ENCODE measurements around the gene PPWD1. TPM values are rescaled to one million over a fixed set of nuclear protein-coding genes. Genes with fewer than 3 reads are reported as not detected.

Gene PPWD1
- polyA plus RNA-seq (2012; ENCODE audit: missing spikeins): 33.9 TPM

- FAIRE-seq (peak; percentile 96), DNase-seq (ENCODE audit: insufficient read length) (peak; percentile 53)
- TF ChIP-seq POLR2AphosphoS5 (IDR thresholded peaks at IDR 0.05; ENCODE audit: low read depth, low read length) (peak; percentile 85), POLR2A (IDR thresholded peaks at IDR 0.05; ENCODE audit: low read depth, low read length) (peak; percentile 87), TAF1 (IDR thresholded peaks at IDR 0.05; ENCODE audit: borderline replicate concordance, low read depth, low read length) (peak; percentile 61; the same call in 1 of the 2 replicates)
These were observed at the start of gene PPWD1, which contains the start of gene CENPK for GRCh38 chr5:65562731-65563701. Gene PPWD1, plus strand, starts transcription at chr5:65563296. Its CDS starts 15 bp downstream, at chr5:65563311. Gene CENPK, minus strand, starts transcription at chr5:65563168. Its CDS starts 8,261 bp downstream, at chr5:65554907.

DNA sequence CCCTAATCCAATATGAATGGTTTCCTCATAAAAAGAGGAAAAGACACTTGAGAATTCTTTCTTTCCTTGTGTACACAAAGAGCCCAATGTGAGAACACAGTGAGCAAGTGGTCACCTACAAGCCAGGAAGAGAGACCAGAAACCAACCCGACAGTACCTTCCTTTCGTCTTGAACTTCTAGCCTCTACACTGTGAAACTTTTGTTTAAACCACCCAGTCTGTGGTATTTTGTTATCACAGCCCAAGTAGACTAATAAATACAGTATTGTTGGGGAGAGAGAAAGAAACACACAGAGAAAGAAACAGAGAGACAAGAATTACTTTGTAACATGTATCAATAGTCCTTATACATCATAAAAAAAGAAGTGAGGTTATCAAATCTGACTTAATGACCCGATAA, 37.4 kb upstream of the PPWD1 start:
- no peak for DNase-seq (ENCODE audit: insufficient read length)
- no peak for TF ChIP-seq POLR2A (IDR thresholded peaks at IDR 0.05; ENCODE audit: low read depth, low read length)
- no peak for TF ChIP-seq POLR2AphosphoS5 (IDR thresholded peaks at IDR 0.05; ENCODE audit: low read depth, low read length)
- TF ChIP-seq TAF1 (IDR thresholded peaks at IDR 0.05; ENCODE audit: borderline replicate concordance, low read depth, low read length): no peak
- FAIRE-seq: no peak

DNA sequence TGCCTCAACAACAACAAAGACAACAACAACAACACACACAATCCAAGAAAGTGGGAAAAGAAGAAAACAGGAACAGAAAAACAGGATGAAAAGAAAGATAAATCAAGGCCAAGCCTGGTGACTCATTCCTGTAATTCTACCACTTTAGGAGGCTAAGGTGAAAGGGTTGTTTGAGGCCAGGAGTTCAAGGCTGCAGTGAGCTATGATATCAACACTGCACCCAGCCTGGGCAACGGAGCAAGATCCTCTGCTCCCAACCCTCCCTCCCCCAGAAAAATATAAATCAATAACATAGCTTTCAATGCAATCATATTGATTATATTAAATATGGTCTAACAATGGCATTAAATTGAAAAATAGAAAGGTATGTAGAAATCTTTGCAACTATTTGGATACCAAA, 32.2 kb upstream of the PPWD1 start:
- TF ChIP-seq POLR2AphosphoS5 (IDR thresholded peaks at IDR 0.05; ENCODE audit: low read depth, low read length) (no peak), POLR2A (IDR thresholded peaks at IDR 0.05; ENCODE audit: low read depth, low read length) (no peak), TAF1 (IDR thresholded peaks at IDR 0.05; ENCODE audit: borderline replicate concordance, low read depth, low read length) (no peak)
- FAIRE-seq (no peak), DNase-seq (ENCODE audit: insufficient read length) (no peak)

GRCh38 chr5:65535529-65535987, 27.5 kb upstream of the PPWD1 start:
- no peak for DNase-seq (ENCODE audit: insufficient read length)
- FAIRE-seq: no peak
- TF ChIP-seq POLR2AphosphoS5 (IDR thresholded peaks at IDR 0.05; ENCODE audit: low read depth, low read length): no peak
- TF ChIP-seq TAF1 (IDR thresholded peaks at IDR 0.05; ENCODE audit: borderline replicate concordance, low read depth, low read length): no peak
- no peak for TF ChIP-seq POLR2A (IDR thresholded peaks at IDR 0.05; ENCODE audit: low read depth, low read length)

DNA sequence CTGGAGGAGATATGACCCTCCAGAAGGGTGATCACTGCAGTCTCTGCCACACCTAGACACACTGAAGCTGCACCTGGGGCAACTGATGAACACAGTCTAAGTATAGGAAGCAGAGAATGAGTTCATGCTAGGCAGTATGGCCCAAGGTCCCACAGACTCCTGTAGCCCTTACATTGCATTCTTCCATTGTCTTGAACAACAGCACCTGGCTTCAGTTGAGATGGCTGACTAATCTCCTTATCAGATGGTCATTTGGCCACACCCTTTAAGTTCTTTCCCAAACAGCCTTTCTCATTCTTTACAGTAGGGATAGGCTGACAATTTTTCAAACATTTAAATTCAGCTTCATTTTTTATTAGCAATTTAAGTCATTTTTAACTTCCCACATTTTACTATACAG, 23.3 kb upstream of the PPWD1 start:
- DNase-seq (ENCODE audit: insufficient read length): no peak
- no peak for FAIRE-seq
- TF ChIP-seq TAF1 (IDR thresholded peaks at IDR 0.05; ENCODE audit: borderline replicate concordance, low read depth, low read length): no peak

- DNase-seq (ENCODE audit: insufficient read length) (no peak), FAIRE-seq (no peak)
- TF ChIP-seq TAF1 (IDR thresholded peaks at IDR 0.05; ENCODE audit: borderline replicate concordance, low read depth, low read length) (no peak), POLR2AphosphoS5 (IDR thresholded peaks at IDR 0.05; ENCODE audit: low read depth, low read length) (no peak), POLR2A (IDR thresholded peaks at IDR 0.05; ENCODE audit: low read depth, low read length) (no peak)
These were observed 18.6 kb upstream of the PPWD1 start for GRCh38 chr5:65544473-65544872.

DNA sequence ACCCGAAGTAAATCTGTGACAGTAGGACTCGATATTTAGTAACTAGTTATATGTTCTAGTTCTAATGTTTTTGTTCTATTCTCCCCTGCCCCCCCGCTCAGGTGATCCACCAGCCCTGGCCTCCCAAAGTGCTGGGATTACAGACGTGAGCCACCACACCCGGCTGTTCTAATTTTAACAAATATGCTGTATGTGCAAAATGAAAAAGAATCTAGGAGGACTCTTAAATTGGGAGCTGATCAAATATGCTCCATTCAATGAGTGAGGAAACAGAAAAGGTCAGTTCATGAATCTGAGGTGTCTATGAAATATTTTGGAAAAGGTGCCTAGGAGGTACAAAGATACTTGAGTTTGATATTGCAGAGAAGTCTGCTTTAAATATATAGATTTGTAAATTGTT, 17.0 kb upstream of the PPWD1 start:
- TF ChIP-seq POLR2AphosphoS5 (IDR thresholded peaks at IDR 0.05; ENCODE audit: low read depth, low read length): no peak
- TF ChIP-seq TAF1 (IDR thresholded peaks at IDR 0.05; ENCODE audit: borderline replicate concordance, low read depth, low read length): no peak
- no peak for TF ChIP-seq POLR2A (IDR thresholded peaks at IDR 0.05; ENCODE audit: low read depth, low read length)
- no peak for DNase-seq (ENCODE audit: insufficient read length)
- FAIRE-seq: no peak

DNA sequence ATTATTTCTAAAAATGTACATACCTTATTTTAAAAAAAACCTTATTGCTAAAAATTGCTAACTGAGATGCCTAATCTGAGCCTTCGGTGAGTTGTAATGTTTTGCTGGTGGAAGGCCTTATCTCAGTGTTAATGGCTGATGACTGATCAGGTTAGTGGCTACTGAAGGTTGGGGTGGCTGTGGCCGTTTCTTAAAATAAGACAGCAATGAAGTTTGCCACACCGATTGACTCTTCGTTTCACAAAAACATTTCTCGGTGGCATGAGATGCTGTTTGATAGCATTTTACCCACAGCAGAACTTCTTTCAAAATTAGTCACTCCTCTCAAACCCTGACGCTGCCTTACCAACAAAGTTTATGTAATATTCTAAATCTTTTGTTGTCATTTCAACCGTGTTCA, 14.8 kb upstream of the PPWD1 start:
- DNase-seq (ENCODE audit: insufficient read length) (no peak), FAIRE-seq (no peak)
- TF ChIP-seq TAF1 (IDR thresholded peaks at IDR 0.05; ENCODE audit: borderline replicate concordance, low read depth, low read length) (no peak), POLR2AphosphoS5 (IDR thresholded peaks at IDR 0.05; ENCODE audit: low read depth, low read length) (no peak), POLR2A (IDR thresholded peaks at IDR 0.05; ENCODE audit: low read depth, low read length) (no peak)

GRCh38 chr5:65553941-65554340, 9.2 kb upstream of the PPWD1 start:
- TF ChIP-seq POLR2AphosphoS5 (IDR thresholded peaks at IDR 0.05; ENCODE audit: low read depth, low read length) (no peak), TAF1 (IDR thresholded peaks at IDR 0.05; ENCODE audit: borderline replicate concordance, low read depth, low read length) (no peak), POLR2A (IDR thresholded peaks at IDR 0.05; ENCODE audit: low read depth, low read length) (no peak)
- DNase-seq (ENCODE audit: insufficient read length) (no peak), FAIRE-seq (no peak)

DNA sequence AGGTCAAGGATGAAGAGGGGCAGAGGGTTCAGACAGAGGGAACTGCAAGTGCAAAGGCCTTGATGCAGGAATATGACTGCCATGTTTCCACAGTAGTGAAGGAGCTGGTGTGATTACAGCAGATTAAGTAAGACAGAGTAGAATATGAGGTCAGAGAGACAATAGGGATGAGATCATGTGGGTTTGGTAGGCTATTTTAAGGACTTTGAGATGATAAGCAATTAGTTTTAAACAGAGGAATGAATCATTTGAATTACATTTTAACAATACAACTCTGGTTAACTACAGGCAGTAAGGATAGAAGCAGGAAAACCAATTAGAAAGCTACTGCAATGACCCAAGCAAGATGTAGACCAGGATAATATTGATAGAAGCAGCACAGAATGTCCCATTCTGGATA, 7.8 kb upstream of the PPWD1 start:
- TF ChIP-seq POLR2A (IDR thresholded peaks at IDR 0.05; ENCODE audit: low read depth, low read length) (no peak), POLR2AphosphoS5 (IDR thresholded peaks at IDR 0.05; ENCODE audit: low read depth, low read length) (no peak), TAF1 (IDR thresholded peaks at IDR 0.05; ENCODE audit: borderline replicate concordance, low read depth, low read length) (no peak)
- FAIRE-seq: peak; percentile 78
- DNase-seq (ENCODE audit: insufficient read length): no peak

- no peak for FAIRE-seq
- no peak for DNase-seq (ENCODE audit: insufficient read length)
These were observed 6.9 kb upstream of the PPWD1 start for GRCh38 chr5:65556181-65556580.

DNA sequence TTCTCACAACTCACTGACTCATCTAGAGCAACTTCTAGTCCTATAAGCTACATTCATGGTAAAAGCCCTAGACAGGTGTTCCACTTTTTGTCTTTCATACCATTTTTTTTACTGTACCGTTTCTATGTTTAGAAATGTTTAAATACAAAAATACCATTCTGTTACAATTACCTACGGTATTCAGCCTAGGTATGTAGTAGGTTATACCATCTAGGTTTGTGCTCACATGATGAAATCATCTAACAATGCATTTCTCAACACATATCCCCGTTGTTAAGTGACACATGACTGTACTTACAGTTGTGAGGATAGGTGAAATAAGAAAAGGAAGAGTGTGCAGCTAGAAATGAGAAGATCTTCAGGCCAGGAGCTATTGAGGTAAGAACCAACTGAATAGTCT, 6.4 kb upstream of the PPWD1 start:
- FAIRE-seq (no peak), DNase-seq (ENCODE audit: insufficient read length) (no peak)
- TF ChIP-seq POLR2A (IDR thresholded peaks at IDR 0.05; ENCODE audit: low read depth, low read length): no peak
- no peak for TF ChIP-seq TAF1 (IDR thresholded peaks at IDR 0.05; ENCODE audit: borderline replicate concordance, low read depth, low read length)
- TF ChIP-seq POLR2AphosphoS5 (IDR thresholded peaks at IDR 0.05; ENCODE audit: low read depth, low read length): no peak

More at GRCh38 chr5:65556181-65556580, 6.9 kb upstream of the PPWD1 start:
- TF ChIP-seq POLR2AphosphoS5 (IDR thresholded peaks at IDR 0.05; ENCODE audit: low read depth, low read length): no peak
- no peak for TF ChIP-seq POLR2A (IDR thresholded peaks at IDR 0.05; ENCODE audit: low read depth, low read length)
